Measurements from ENCODE around the gene STARD8.
"Not testable (repeated sequence)": the region's sequence is repeated elsewhere in the genome, so short reads cannot be mapped to it uniquely, and the experiment has no call there.

The STARD8 gene

DNA sequence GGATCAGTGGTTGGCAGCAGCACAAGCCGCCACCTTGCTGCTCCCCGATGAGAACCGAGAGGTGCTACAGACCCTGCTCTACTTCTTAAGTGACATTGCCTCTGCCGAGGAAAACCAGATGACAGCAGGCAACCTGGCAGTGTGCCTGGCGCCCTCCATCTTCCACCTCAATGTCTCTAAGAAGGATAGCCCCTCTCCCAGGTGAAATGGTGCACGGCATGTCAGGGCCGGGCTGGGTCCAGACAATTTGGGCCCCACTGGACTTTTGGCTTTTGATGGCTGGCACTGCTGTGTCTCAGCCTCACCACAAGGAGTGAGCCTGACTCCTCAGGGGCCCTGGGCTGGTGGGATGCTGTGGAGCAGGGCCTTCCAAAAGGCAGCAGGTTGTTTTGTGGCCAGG is 74.1 kb downstream of the STARD8 start:
- H3K9me3 Mint-ChIP-seq = no peaks in the 10 kb centered on the region
- no peaks in the 10 kb centered on the region for H3K4me1 Mint-ChIP-seq (ENCODE audit: low read depth)
- no peak overlapping the region for H3K27ac Mint-ChIP-seq
- peaks cover 100% of the 10 kb centered on the region for H3K36me3 Mint-ChIP-seq (ENCODE audit: low read depth)
- intact Hi-C loops (cut with micrococcal nuclease) = no loop called here
- no peak overlapping the region for H3K4me3 Mint-ChIP-seq
- H3K27me3 Mint-ChIP-seq = no peaks in the 10 kb centered on the region

DNA sequence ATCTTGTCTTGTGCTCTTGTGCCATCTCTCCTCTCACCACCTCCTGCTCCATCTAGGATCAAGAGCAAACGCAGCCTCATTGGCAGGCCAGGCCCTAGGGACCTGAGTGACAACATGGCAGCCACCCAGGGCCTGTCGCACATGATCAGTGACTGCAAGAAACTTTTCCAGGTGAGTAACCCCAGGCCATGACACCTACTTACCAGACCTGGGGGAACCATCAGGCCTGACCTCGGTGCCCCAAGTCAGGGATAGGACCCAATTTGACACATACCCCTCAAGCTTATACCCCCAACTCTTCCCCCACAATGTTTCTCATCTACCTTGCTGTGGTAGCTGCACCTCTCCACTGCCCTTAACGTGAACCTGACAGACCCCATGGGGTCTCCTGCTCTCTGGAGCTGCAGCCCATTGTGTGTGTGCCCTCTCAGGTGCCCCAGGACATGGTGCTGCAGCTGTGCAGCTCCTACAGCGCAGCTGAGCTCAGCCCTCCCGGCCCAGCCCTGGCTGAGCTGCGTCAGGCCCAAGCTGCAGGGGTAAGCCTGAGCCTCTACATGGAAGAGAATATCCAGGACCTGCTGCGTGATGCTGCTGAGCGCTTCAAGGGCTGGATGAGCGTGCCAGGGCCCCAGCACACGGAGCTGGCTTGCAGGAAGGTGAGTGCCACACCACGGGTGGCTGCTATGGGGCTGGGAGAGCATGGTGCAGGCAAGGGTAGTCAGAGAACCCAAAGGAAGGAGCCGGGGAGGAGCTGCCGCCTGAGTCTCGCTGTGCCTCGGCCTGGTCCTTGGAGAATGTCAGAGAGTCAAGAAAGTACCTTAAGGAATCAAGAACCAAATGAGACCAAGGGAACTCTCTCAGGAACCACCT is 74.8 kb downstream of the STARD8 start:
- Mint-ChIP-seq H3K27me3 (no peaks in the 10 kb centered on the region), H3K4me1 (ENCODE audit: low read depth) (no peaks in the 10 kb centered on the region), H3K27ac (no peak overlapping the region), H3K9me3 (no peaks in the 10 kb centered on the region), H3K4me3 (no peak overlapping the region), H3K36me3 (ENCODE audit: low read depth) (peaks cover 100% of the 10 kb centered on the region)
- intact Hi-C loops (cut with micrococcal nuclease) = no loop called here

DNA sequence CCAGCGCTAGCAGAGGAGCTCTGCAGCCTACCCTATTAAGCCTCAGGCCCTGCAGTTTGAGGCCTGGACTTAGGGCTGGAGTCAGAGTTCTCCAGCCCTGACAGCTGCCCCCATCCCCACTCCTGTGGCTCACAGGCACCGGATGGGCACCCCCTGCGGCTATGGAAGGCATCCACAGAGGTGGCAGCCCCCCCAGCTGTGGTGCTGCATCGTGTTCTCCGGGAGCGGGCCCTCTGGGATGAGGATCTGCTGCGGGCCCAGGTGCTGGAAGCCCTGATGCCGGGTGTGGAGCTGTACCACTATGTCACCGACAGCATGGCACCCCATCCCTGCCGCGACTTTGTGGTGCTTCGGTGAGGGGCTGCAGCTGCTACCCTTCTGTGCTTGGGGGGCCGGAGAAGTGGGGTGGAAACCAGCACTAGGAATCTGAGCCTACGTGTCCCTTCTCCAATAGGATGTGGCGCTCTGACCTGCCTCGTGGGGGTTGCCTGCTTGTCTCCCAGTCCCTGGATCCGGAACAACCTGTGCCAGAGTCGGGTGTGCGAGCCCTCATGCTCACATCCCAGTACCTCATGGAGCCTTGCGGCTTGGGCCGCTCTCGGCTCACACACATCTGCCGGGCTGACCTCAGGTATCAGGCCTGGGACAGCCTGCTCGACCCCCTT is 76.2 kb downstream of the STARD8 start:
- peaks cover 98% of the 10 kb centered on the region for H3K36me3 Mint-ChIP-seq (ENCODE audit: low read depth)
- no peaks in the 10 kb centered on the region for H3K4me1 Mint-ChIP-seq (ENCODE audit: low read depth)
- H3K27me3 Mint-ChIP-seq = no peaks in the 10 kb centered on the region
- H3K4me3 Mint-ChIP-seq = no peak overlapping the region
- no peaks in the 10 kb centered on the region for H3K9me3 Mint-ChIP-seq
- intact Hi-C loops (cut with micrococcal nuclease) = no loop called here
- H3K27ac Mint-ChIP-seq = no peak overlapping the region

DNA sequence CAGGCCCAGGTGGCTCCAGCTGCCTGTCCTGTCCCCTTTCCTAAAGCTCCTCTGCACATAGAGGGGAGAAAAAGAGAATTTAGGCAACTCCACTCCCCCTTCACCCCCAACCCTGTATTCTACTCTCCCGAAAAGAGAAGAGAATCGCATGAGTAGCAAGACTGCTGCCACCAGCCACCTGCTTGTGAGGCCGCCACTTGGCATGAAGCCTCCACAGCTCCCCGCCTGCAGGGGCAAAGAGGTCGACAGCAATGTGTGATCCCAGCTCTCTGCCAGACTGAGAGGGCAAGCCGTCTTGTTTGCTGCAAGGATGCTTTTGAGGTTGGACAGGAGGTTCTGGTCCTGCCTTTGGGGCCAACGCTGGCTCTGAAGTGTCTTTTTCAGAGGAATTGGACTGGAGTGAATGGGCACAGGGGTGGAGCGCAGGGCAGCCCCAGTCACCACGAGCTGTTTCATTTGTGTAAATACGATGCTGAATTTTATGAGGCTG is 77.1 kb downstream of the STARD8 start:
- Mint-ChIP-seq H3K4me1 (ENCODE audit: low read depth) (no peaks in the 10 kb centered on the region), H3K27ac (no peak overlapping the region), H3K4me3 (no peak overlapping the region), H3K27me3 (no peaks in the 10 kb centered on the region), H3K9me3 (no peaks in the 10 kb centered on the region), H3K36me3 (ENCODE audit: low read depth) (peaks cover 89% of the 10 kb centered on the region)
- intact Hi-C loops (cut with micrococcal nuclease) = no loop called here

DNA sequence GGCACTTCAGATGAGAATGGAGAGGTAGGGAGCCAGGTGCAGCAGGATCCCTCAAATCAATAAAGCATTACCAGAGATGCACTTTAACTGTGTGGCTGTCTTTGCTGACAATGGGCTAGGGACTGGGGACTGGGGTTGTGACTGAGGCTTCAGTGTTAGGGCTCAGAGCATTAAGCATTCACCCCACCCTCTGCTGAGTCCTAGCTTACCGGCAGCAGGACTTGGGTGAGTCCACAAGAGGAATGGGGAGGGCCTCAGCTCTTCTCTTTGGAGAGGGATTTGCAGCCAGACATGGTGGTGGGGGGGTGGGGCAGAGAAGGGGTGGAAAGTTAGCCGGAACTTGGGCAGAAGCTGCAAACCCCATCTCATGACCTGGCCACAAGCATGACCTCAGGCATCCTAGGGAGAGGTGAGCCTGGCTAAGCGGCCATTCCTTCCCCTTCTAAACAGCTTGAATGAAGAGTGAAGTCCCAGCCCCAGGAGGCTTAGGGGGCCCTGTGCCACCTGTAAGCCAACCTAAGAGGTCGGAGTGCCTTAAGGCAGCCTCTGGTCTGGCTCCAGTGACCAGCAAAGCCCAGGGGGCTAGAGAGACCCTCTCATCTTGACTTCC is 78.4 kb downstream of the STARD8 start:
- H3K36me3 Mint-ChIP-seq (ENCODE audit: low read depth) = peaks cover 76% of the 10 kb centered on the region
- intact Hi-C loops (cut with micrococcal nuclease) = no loop called here
- no peak overlapping the region for H3K27ac Mint-ChIP-seq
- no peaks in the 10 kb centered on the region for H3K9me3 Mint-ChIP-seq
- no peak overlapping the region for H3K4me3 Mint-ChIP-seq
- H3K4me1 Mint-ChIP-seq (ENCODE audit: low read depth) = no peaks in the 10 kb centered on the region
- H3K27me3 Mint-ChIP-seq = no peaks in the 10 kb centered on the region

DNA sequence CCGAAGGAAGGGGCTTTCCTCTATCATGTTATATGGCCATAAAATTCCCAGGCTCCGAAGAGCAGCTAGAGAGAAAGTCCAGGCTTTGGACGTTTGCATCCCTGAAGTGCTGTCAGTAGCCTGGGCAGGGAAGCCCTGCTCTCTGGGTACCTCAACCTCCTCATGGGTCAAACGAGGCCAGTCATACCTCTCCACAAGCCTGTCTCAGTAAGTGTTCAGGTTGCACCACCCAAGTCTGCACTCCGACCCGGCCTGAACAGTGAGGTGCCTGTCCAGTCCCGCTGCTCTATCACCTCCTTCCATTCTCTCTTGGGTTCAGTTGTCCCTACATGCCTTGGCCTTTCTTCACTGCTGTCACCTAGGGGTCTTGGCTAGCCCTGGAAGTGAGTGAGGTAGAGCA is 78.9 kb downstream of the STARD8 start:
- H3K4me1 Mint-ChIP-seq (ENCODE audit: low read depth) = no peaks in the 10 kb centered on the region
- H3K36me3 Mint-ChIP-seq (ENCODE audit: low read depth) = peaks cover 71% of the 10 kb centered on the region
- no peak overlapping the region for H3K27ac Mint-ChIP-seq
- intact Hi-C loops (cut with micrococcal nuclease) = no loop called here
- H3K9me3 Mint-ChIP-seq = no peaks in the 10 kb centered on the region
- no peak overlapping the region for H3K4me3 Mint-ChIP-seq
- no peaks in the 10 kb centered on the region for H3K27me3 Mint-ChIP-seq

DNA sequence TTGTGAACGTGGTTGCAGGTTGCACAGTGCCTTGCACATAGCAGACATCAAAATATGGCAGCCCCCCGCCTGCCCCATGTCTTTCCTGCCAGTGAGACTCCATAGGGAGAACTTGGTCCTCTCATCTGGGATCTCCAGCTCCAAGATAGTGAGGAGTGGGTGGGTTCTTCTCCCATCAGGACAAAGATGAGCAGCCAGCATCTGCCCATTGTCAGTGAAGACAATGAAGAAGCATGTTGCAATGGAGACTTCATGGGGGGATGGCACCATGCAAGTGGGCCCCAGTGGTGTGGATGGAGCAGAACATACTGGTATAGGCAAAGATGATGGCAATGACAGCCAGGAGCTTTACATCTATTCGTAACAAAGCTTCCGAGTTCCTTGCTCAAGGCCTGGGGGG is 80.2 kb downstream of the STARD8 start:
- no peaks in the 10 kb centered on the region for H3K4me1 Mint-ChIP-seq (ENCODE audit: low read depth)
- no peaks in the 10 kb centered on the region for H3K9me3 Mint-ChIP-seq
- no peak overlapping the region for H3K27ac Mint-ChIP-seq

DNA sequence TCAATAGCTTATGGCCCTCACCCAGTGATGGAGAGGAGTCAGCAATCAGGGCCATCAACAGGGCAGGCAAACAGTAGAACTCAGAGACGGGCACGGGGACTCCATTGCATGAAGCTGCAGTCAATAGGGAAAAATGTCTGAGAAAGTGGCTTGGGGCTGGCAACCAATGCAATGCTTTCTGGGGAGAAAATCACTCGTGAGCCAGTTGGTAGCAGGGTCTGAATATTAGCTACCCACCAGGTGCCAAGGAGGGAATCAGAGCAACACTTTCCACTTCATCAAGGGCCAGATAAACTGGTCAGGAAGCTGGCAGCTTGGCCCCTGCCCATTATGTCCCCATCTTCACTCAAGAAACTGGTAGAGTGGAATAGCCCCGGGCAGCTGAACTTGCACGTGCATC is 80.7 kb downstream of the STARD8 start:
- Mint-ChIP-seq H3K9me3 (no peaks in the 10 kb centered on the region), H3K27me3 (no peaks in the 10 kb centered on the region), H3K4me3 (no peak overlapping the region), H3K27ac (no peak overlapping the region), H3K36me3 (ENCODE audit: low read depth) (peaks cover 53% of the 10 kb centered on the region), H3K4me1 (ENCODE audit: low read depth) (peaks cover 4% of the 10 kb centered on the region)
- intact Hi-C loops (cut with micrococcal nuclease) = no loop called here

More for the DNA sequence above, 80.2 kb downstream of the STARD8 start:
- intact Hi-C loops (cut with micrococcal nuclease) = no loop called here
- no peak overlapping the region for H3K4me3 Mint-ChIP-seq
- H3K27me3 Mint-ChIP-seq = no peaks in the 10 kb centered on the region
- peaks cover 57% of the 10 kb centered on the region for H3K36me3 Mint-ChIP-seq (ENCODE audit: low read depth)

DNA sequence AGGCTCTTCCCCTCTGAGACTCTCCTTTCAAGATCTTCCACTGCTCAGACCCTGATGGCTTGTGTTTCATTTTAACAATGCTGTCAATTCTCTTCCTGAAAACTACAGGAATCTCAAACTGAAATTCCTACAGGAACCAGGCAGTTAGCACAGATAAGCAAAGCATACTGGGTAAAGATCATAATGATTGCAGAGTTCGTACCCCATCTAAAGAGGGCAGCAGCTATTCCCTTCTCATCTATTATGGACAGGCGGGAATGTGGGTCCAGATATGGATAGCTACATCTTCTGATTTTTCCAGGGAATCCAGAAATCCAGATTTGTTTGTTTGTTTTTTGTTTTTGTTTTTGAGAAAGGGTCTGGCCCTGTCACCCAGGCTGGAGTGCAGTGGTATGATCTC is 83.8 kb downstream of the STARD8 start:
- Mint-ChIP-seq H3K4me1 (ENCODE audit: low read depth) (peaks cover 6% of the 10 kb centered on the region), H3K9me3 (no peaks in the 10 kb centered on the region), H3K27me3 (no peaks in the 10 kb centered on the region), H3K4me3 (no peak overlapping the region), H3K36me3 (ENCODE audit: low read depth) (peaks cover 22% of the 10 kb centered on the region), H3K27ac (no peak overlapping the region)
- intact Hi-C loops (cut with micrococcal nuclease) = loop anchor here (5.0 kb wide), 3 partner anchors 219 to 656 kb away; no protein-coding TSS in a partner anchor

DNA sequence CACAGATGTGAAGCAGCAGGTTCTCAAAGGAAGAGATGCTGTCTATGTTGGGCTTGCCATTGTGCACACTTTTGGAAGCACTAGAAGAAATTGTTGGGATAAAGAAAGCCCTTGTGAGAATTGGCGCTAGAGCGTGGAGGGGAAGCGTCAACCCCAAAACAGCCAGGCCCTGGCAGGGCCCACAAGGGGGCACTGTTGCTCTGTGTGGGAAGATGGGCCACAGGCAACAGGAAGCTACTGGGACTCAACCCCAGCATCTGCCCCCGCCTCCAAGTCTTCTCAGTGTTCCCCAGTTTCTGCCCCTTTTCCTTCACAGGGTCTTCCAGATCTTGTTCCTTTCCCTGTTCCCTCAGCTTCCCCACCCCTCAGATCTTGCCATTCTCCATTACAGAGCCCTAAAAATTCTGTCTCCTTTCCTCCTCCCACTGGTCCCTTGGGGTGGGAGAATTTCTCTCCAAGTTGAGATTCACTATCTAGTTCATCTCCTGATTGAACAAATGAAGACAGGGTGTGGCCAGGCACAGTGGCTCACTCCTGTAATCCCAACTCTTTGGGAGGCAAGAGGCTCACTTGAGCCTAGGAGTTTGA is 85.5 kb downstream of the STARD8 start:
- Mint-ChIP-seq H3K4me3 (no peak overlapping the region), H3K36me3 (ENCODE audit: low read depth) (peaks cover 4% of the 10 kb centered on the region), H3K9me3 (no peaks in the 10 kb centered on the region), H3K27me3 (no peaks in the 10 kb centered on the region), H3K4me1 (ENCODE audit: low read depth) (peaks cover 6% of the 10 kb centered on the region), H3K27ac (no peak overlapping the region)
- intact Hi-C loops (cut with micrococcal nuclease) = loop anchor here (2.0 to 5.0 kb wide), 5 partner anchors 76 to 654 kb away; no protein-coding TSS in a partner anchor

DNA sequence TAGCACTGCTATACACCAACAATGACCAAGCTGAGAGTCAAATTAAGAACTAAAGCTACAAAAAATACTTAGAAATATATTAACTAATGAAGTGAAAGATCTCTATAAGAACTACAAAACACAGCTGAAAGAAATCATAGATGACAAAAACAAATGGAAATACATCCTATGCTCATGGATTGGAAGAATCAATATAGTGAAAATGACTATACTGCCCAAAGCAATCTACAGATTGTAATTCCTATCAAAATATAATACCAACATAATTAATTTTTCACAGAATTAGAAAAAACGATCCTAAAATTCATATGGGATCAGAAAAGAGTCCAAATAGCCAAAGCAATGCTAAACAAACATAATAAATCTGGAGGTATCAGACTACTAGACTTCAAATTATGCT is 87.8 kb downstream of the STARD8 start:
- Mint-ChIP-seq H3K4me1 (ENCODE audit: low read depth) (peaks cover 6% of the 10 kb centered on the region), H3K9me3 (no peaks in the 10 kb centered on the region), H3K4me3 (no peak overlapping the region), H3K27me3 (peaks cover 5% of the 10 kb centered on the region), H3K27ac (no peak overlapping the region), H3K36me3 (ENCODE audit: low read depth) (no peaks in the 10 kb centered on the region)
- intact Hi-C loops (cut with micrococcal nuclease) = no loop called here

DNA sequence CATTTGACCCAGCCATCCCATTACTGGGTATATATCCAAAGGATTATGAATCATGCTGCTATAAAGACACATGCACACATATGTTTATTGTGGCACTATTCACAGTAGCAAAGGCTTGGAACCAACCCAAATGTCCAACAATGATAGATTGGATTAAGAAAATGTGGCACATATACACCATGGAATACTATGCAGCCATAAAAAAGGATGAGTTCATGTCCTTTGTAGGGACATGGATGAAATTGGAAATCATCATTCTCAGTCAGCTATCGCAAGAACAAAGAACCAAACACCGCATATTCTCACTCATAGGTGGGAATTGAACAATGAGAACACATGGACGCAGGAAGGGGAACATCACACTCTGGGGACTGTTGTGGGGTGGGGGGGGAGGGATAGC is 94.4 kb downstream of the STARD8 start:
- H3K9me3 Mint-ChIP-seq; H3K4me1 Mint-ChIP-seq (ENCODE audit: low read depth); H3K27ac Mint-ChIP-seq; intact Hi-C loops (cut with micrococcal nuclease); H3K27me3 Mint-ChIP-seq; H3K36me3 Mint-ChIP-seq (ENCODE audit: low read depth); H3K4me3 Mint-ChIP-seq: not testable (repeated sequence)

DNA sequence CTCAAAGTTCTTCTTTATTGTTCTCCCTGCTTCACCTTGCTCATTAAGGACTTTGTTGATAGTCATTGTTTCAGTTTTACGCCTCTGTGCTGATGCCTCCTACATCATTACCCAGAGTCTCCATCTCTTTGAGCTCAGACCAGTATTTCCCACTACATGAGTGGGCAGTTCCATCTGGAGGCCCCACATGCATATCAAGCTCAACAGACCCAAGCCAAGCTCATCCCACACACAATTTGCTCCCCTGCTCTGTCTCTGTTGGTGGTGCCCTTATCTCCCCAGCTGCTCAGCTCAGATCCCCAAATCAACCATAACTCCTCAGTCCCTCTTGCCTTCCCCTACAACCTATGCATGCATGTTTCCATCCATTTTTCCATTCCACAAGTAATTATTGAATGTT is 96.3 kb downstream of the STARD8 start:
- H3K4me3 Mint-ChIP-seq = no peak overlapping the region
- H3K27ac Mint-ChIP-seq = no peak overlapping the region
- peaks cover 11% of the 10 kb centered on the region for H3K4me1 Mint-ChIP-seq (ENCODE audit: low read depth)
- H3K9me3 Mint-ChIP-seq = no peaks in the 10 kb centered on the region
- no peaks in the 10 kb centered on the region for H3K36me3 Mint-ChIP-seq (ENCODE audit: low read depth)
- intact Hi-C loops (cut with micrococcal nuclease) = no loop called here
- peaks cover 3% of the 10 kb centered on the region for H3K27me3 Mint-ChIP-seq

DNA sequence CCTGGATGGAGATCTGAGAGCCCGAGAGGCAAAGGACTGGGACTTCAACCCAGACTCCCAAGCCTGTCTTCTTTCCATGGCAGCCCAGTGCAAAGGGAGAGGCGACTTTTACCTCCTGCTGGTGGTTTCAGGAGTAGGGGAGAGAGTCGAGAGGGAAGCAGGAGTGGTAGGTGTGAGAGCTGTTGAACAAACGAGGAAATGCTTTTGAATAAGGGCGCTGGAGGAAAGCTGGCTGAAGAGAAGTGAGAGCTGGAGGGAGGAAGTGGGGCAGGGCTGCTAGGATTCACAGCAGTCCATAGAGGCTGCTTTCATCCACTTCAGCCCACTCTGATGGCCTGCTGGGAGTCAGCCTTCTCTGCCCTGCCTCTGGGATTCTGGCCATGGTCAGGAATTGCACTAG is 99.5 kb downstream of the STARD8 start:
- intact Hi-C loops (cut with micrococcal nuclease) = no loop called here
- peaks cover 18% of the 10 kb centered on the region for H3K4me1 Mint-ChIP-seq (ENCODE audit: low read depth)
- H3K9me3 Mint-ChIP-seq = no peaks in the 10 kb centered on the region
- no peak overlapping the region for H3K27ac Mint-ChIP-seq
- no peaks in the 10 kb centered on the region for H3K27me3 Mint-ChIP-seq
- H3K4me3 Mint-ChIP-seq = no peak overlapping the region
- H3K36me3 Mint-ChIP-seq (ENCODE audit: low read depth) = no peaks in the 10 kb centered on the region
